ENCODE results near the gene SLC15A1. TPM values are rescaled to one million over a fixed set of nuclear protein-coding genes. Genes with fewer than 3 reads are reported as not detected.

Gene SLC15A1
- polyA plus RNA-seq, 2 of the 4 experiments (the other 2 are of a cell fraction) = 0.04 to 0.09 TPM

DNA sequence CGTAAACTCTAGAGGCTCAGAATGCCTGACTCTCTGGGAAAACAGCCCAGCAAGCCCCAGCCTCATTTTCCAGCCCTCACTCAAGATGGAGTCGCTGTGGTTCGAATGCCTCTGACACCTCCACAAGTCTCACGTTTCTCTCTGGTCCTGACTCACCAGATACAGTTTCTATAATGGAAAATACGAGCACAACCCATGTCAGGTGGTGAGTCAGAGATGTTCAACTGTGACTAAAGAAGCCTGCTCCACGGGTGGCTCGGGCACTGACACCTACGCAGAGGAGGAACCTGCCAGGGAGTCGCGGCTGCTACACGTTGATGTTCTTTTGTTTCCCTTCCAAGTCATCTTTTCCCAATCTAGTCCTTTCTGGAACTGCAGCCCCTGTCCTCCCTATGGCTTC is 88.4 kb downstream of the SLC15A1 start:
- DNase-seq (ENCODE audit: low read depth in 1 of 2, low spot score in 1 of 2) (no peak), ATAC-seq (no peak; a peak in 1 of 6 replicates), FAIRE-seq (no peak)
- CTCF ChIA-PET = interaction anchor here (2.1 kb wide), 1 partner anchor 219 kb away, joined by 9 read pairs; no protein-coding TSS in a partner anchor
- TF ChIP-seq TFCP2L1 (CRISPR knock-in tag; IDR thresholded peaks at IDR 0.05) (no peak), CEBPB (IDR thresholded peaks at IDR 0.05) (no peak)
- TF ChIP-seq, protein P1, sequence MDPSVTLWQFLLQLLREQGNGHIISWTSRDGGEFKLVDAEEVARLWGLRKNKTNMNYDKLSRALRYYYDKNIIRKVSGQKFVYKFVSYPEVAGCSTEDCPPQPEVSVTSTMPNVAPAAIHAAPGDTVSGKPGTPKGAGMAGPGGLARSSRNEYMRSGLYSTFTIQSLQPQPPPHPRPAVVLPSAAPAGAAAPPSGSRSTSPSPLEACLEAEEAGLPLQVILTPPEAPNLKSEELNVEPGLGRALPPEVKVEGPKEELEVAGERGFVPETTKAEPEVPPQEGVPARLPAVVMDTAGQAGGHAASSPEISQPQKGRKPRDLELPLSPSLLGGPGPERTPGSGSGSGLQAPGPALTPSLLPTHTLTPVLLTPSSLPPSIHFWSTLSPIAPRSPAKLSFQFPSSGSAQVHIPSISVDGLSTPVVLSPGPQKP (IDR thresholded peaks at IDR 0.05; ENCODE audit: low read depth, low read length) = no peak
- POLR2A ChIA-PET = no interaction called here
- 0 out of 3 replicates have a peak overlapping the region, but pooled peaks have one; percentile 16 for H3K4me2 ChIP-seq
- 42% methylated on average over 10 of the region's 11 CpGs for WGBS (ENCODE audit: missing lambda C conversion rate)
- H3K4me3 ChIP-seq = no peak overlapping the region
- no peaks in the 10 kb centered on the region for H3K9me3 ChIP-seq
- no peak overlapping the region; a peak in 1 of 6 replicates for H3K27ac ChIP-seq
- peaks cover 21% of the 10 kb centered on the region for H3K4me1 ChIP-seq

- Histone ChIP-seq H3K9me3 (no peaks in the 10 kb centered on the region), H3K4me3 (no peak overlapping the region), H3K27ac (no peak overlapping the region), H3K4me1 (no peaks in the 10 kb centered on the region), H3K4me2 (no peak overlapping the region)
- ATAC-seq (no peak), DNase-seq (ENCODE audit: low read depth in 1 of 2, low spot score in 1 of 2) (no peak), FAIRE-seq (no peak)
- POLR2A ChIA-PET = no interaction called here
- 72% methylated on average over 5 of the region's 5 CpGs for WGBS (ENCODE audit: missing lambda C conversion rate)
- CTCF ChIA-PET = no interaction called here
- TF ChIP-seq REST (IDR thresholded peaks at IDR 0.05) = no peak
- TF ChIP-seq, protein P2, sequence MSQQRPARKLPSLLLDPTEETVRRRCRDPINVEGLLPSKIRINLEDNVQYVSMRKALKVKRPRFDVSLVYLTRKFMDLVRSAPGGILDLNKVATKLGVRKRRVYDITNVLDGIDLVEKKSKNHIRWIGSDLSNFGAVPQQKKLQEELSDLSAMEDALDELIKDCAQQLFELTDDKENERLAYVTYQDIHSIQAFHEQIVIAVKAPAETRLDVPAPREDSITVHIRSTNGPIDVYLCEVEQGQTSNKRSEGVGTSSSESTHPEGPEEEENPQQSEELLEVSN (IDR thresholded peaks at IDR 0.05; ENCODE audit: borderline replicate concordance, low read depth) = no peak
These were observed 94.3 kb downstream of the SLC15A1 start for GRCh38 chr13:98658131-98658530.

DNA sequence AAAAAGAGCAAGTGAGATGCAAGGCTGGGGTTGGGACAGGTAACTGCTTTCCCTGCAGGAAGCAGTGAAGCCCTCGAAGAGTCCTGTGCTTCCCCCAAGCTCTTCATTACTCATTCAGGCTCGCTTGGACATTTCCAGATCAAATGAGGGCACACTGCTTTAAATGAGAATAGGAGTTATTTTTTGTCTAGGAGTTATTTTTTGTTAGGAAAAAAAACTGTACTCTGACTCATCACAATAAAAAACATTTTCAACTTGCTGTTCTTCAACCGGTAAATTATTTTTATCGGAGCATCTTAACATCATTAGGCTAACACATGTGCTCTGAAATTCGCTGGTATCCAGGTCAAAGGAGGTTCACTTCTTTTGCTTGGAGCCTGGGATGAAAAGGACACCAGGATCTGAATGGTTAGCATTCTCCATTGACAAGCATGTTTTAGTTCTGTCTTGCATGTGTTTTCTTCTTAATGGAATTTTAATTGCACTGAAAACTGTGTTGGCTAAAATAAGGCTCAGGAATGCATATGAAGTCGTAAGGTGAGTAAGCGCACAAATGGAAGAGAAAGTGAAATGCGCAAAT is 94.9 kb downstream of the SLC15A1 start:
- ChIA-PET CTCF (no interaction called here), POLR2A (no interaction called here)
- ATAC-seq (no peak), FAIRE-seq (no peak), DNase-seq (ENCODE audit: low read depth in 1 of 2, low spot score in 1 of 2) (no peak)
- H3K4me2 ChIP-seq = no peak overlapping the region
- H3K27ac ChIP-seq = no peak overlapping the region
- H3K9me3 ChIP-seq = no peaks in the 10 kb centered on the region
- 80% methylated on average over 8 of the region's 8 CpGs for WGBS (ENCODE audit: missing lambda C conversion rate)
- no peaks in the 10 kb centered on the region for H3K4me1 ChIP-seq
- no peak overlapping the region for H3K4me3 ChIP-seq
- no peak for TF ChIP-seq CBX2 (IDR thresholded peaks at IDR 0.05; ENCODE audit: borderline replicate concordance, low read depth)

- Histone ChIP-seq H3K27ac (no peak overlapping the region), H3K4me2 (no peak overlapping the region), H3K4me1 (no peaks in the 10 kb centered on the region), H3K4me3 (no peak overlapping the region), H3K9me3 (no peaks in the 10 kb centered on the region)
- WGBS (ENCODE audit: missing lambda C conversion rate) = 100% methylated on average over 3 of the region's 3 CpGs
- CTCF ChIA-PET = interaction anchor here (0.6 to 3.9 kb wide), 2 partner anchors 173 to 324 kb away, joined by 3 to 42 read pairs; no protein-coding TSS in a partner anchor
- ATAC-seq = no peak
- TF ChIP-seq HEYL (CRISPR knock-in tag; IDR thresholded peaks at IDR 0.05) (no peak), RAD21 (conservative IDR thresholded peaks at IDR 0.05 in 1 of 2, IDR thresholded peaks at IDR 0.05 in 1 of 2) (no peak), ZNF302 (CRISPR knock-in tag; IDR thresholded peaks at IDR 0.05) (no peak), FOSB (CRISPR knock-in tag; IDR thresholded peaks at IDR 0.05) (no peak)
- no peak for DNase-seq (ENCODE audit: low read depth in 1 of 2, low spot score in 1 of 2)
- POLR2A ChIA-PET = no interaction called here
- no peak for FAIRE-seq
These were observed 96.2 kb downstream of the SLC15A1 start for GRCh38 chr13:98656223-98656622.

All from A549 (cell line).